VCaP (cell line): ENCODE results near the gene PLA2G4E.

Source experiments
- H3K27ac ChIP-seq: fragments of 450-650 bp; 2 replicates; pipeline ENCODE4 v1.5.1; 2017
- CTCF ChIP-seq: fragments of 450-650 bp; conservative IDR thresholded peaks from 2 replicates; pipeline ENCODE4 v1.5.1; 2017; ENCODE audit warnings: mild to moderate bottlenecking, moderate library complexity

The PLA2G4E gene

DNA sequence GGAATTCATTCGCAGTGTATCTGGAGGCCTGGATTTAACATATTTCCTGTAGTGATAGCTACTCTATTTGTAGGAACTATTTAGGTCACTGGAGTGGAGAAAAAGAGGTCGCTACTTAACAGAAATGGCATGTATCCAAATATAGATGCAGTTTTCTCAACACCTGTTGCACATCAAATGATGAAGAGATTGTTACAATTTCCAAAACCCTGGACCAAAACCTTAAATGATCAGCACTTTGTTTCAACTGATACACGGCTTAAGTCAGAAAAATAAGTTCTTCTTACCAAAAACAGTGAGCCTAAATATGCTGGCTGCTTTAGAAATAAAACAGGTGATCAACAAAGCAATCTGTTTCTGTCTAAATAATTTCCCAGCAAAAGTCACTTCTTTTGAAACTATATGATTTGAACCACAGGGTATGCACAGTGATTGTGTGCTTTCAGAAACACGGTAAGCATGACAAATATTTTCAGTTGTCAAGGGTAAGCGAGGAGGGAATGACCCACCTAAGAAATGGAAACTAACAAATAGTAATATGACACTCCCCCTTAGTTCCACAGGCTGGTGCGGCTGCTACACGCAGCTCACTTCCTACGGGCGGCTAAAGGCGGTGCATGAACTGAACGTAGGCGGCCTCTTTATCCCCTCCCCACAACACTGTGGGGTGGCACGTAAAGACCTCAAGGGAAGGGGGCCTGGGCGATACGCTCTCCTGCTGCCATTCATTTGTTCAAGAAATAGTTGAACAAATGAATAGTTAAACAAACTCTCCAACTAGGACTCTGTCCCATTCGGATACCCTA, 49.5 kb downstream of the PLA2G4E start:
- peak overlapping the region; percentile 79 for H3K27ac ChIP-seq
- no peak for TF ChIP-seq CTCF

DNA sequence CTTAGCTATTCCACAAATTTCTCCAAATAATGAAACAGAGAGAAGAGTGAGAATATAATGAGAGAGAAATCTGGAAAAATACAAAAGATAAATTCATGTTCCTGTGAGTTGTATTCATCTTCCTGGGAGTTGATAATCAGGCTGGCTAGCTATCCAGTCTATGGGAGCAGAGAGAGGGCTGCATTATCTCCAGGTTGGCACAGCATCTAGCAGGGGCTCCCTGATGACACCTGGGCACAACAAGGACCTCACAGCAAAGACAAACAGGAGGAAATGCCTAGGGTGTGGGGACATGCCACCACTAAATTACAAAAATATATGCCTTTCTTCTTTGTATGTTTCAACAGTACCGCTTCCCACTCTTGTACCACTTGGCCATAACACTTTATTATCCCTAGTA, 50.4 kb downstream of the PLA2G4E start:
- no peak for TF ChIP-seq CTCF
- H3K27ac ChIP-seq: no peak overlapping the region

- no peak overlapping the region for H3K27ac ChIP-seq
- TF ChIP-seq CTCF: no peak
Observed at GRCh38 chr15:41969851-41970431, 50.9 kb downstream of the PLA2G4E start.

DNA sequence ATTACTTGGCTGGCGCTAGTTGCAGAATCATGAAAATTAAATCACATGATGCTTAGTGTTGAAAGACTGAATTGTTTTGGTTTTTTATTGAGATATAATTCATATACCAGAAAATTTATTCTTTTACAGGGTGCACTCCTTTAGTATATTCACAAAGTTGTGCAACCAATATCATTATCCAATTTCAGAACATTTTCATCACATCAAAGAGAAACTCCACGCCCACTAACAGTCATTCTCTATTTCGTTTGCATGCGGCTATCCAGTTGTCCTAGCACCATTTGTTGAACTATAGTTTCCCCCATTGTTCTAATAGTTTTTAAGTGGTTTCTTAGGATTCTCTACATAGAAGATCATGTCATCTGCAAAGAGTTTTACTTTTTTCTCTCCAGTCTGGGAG, 52.1 kb downstream of the PLA2G4E start:
- H3K27ac ChIP-seq: no peak overlapping the region
- TF ChIP-seq CTCF: no peak

GRCh38 chr15:41967506-41968206, 53.2 kb downstream of the PLA2G4E start:
- H3K27ac ChIP-seq: no peak overlapping the region
- TF ChIP-seq CTCF: no peak

- no peak for TF ChIP-seq CTCF
- H3K27ac ChIP-seq: no peak overlapping the region
Observed at GRCh38 chr15:41966920-41967465, 53.8 kb downstream of the PLA2G4E start.

GRCh38 chr15:41966414-41966812, 54.4 kb downstream of the PLA2G4E start:
- no peak overlapping the region for H3K27ac ChIP-seq
- TF ChIP-seq CTCF: no peak
